Activated naive CD4-positive, alpha-beta T cell treated with anti-CD3 and anti-CD28 coated beads for 36 hours (primary cell): ENCODE results near the gene RABGGTA. TPM values are rescaled to one million over a fixed set of nuclear protein-coding genes. Genes with fewer than 3 reads are reported as not detected.

ENCODE experiments used
- CTCF ChIA-PET: fragments of 350-600 bp; sonication (Branson Sonifier 250); formaldehyde crosslinking; loops from one replicate; lab custom pipeline; 2021; ENCODE audit warnings: antibody characterized with exemption; lab: Charles Lee
- DNase-seq: peaks from one replicate; pipeline ENCODE4 v3.0.0-alpha.2; 2020
- H3K27ac Mint-ChIP-seq: one replicate; pipeline ENCODE4 v1.8.0; 2021; ENCODE audit warnings: mild to moderate bottlenecking, mixed read lengths
- H3K27me3 Mint-ChIP-seq: one replicate; pipeline ENCODE4 v1.8.0; 2021; ENCODE audit warnings: low read depth, mixed read lengths
- H3K36me3 Mint-ChIP-seq: one replicate; pipeline ENCODE4 v1.8.0; 2021; ENCODE audit warnings: low read depth, mixed read lengths
- H3K4me1 Mint-ChIP-seq: one replicate; pipeline ENCODE4 v1.8.0; 2021; ENCODE audit warnings: low read depth, mixed read lengths
- H3K4me3 Mint-ChIP-seq: one replicate; pipeline ENCODE4 v1.8.0; 2021; ENCODE audit warnings: mild to moderate bottlenecking, moderate library complexity, mixed read lengths
- H3K9me3 Mint-ChIP-seq: one replicate; pipeline ENCODE4 v1.8.0; 2021; ENCODE audit warnings: mixed read lengths
- intact Hi-C: fragments of 100-400 bp; cut with micrococcal nuclease; formaldehyde crosslinking; loops from one replicate; pipeline ENCODE4 v1.15.1; 2023
- total RNA-seq, 2 experiments: library from RNA; stranded (reverse); gene quantifications; one replicate each; pipeline ENCODE4 v1.2.3, GENCODE V29; 2021

RABGGTA gene
- total RNA-seq, 2 experiments from 2014 or later, result 74.9 to 76.2 TPM

- no peak within 1 kb of the TSS for H3K27ac Mint-ChIP-seq
- intact Hi-C loops, result no loop called here
Observed at GRCh38 chr14:24262821-24263733, 8.3 kb downstream of the RABGGTA start, which contains the start of gene TGM1. TSS of gene TGM1 (minus strand) at chr14:24263177. CDS start at chr14:24262352, 825 bp downstream.

GRCh38 chr14:24261969-24262327 is 9.4 kb downstream of the RABGGTA start:
- CTCF ChIA-PET, result interaction anchor here (0.6 to 2.1 kb wide), 5 partner anchors 9 to 46 kb away, joined by 3 to 8 read pairs (median 4); partner anchors contain the start of genes CIDEB, RABGGTA and TINF2

More at GRCh38 chr14:24262821-24263733, 8.3 kb downstream of the RABGGTA start, which contains the start of gene TGM1:
- no peaks in the 10 kb centered on the region for H3K9me3 Mint-ChIP-seq
- no peaks in the 10 kb centered on the region for H3K4me1 Mint-ChIP-seq
- DNase-seq, result no peak
- no peaks in the 10 kb centered on the region for H3K27me3 Mint-ChIP-seq
- H3K4me3 Mint-ChIP-seq, result no peak within 1 kb of the TSS
- CTCF ChIA-PET, result interaction anchor here (0.9 kb wide), 1 partner anchor 12 kb away, joined by 3 read pairs; no protein-coding TSS in a partner anchor
- peaks cover 13% of the 10 kb centered on the region for H3K36me3 Mint-ChIP-seq

GRCh38 chr14:24261256-24261968 is 10.0 kb downstream of the RABGGTA start:
- CTCF ChIA-PET, result interaction anchor here (0.6 to 2.1 kb wide), 4 partner anchors 8 to 21 kb away, joined by 3 to 8 read pairs (median 4); partner anchors contain the start of genes RABGGTA and TINF2
- H3K4me1 Mint-ChIP-seq, result no peaks in the 10 kb centered on the region
- H3K4me3 Mint-ChIP-seq, result no peak overlapping the region
- intact Hi-C loops, result no loop called here
- no peak for DNase-seq
- no peaks in the 10 kb centered on the region for H3K9me3 Mint-ChIP-seq
- peaks cover 9% of the 10 kb centered on the region for H3K36me3 Mint-ChIP-seq
- H3K27me3 Mint-ChIP-seq, result no peaks in the 10 kb centered on the region
- no peak overlapping the region for H3K27ac Mint-ChIP-seq

More at GRCh38 chr14:24261969-24262327, 9.4 kb downstream of the RABGGTA start:
- peaks cover 11% of the 10 kb centered on the region for H3K36me3 Mint-ChIP-seq
- H3K4me3 Mint-ChIP-seq, result no peak overlapping the region
- intact Hi-C loops, result no loop called here
- H3K4me1 Mint-ChIP-seq, result no peaks in the 10 kb centered on the region
- H3K27me3 Mint-ChIP-seq, result no peaks in the 10 kb centered on the region
- DNase-seq, result no peak
- H3K27ac Mint-ChIP-seq, result no peak overlapping the region
- H3K9me3 Mint-ChIP-seq, result no peaks in the 10 kb centered on the region

- Mint-ChIP-seq H3K36me3 (peaks cover 6% of the 10 kb centered on the region), H3K27ac (no peak overlapping the region), H3K9me3 (no peaks in the 10 kb centered on the region), H3K4me3 (no peak overlapping the region), H3K4me1 (no peaks in the 10 kb centered on the region), H3K27me3 (no peaks in the 10 kb centered on the region)
- no peak for DNase-seq
- CTCF ChIA-PET, result interaction anchor here (1.0 to 2.1 kb wide), 2 partner anchors 8 to 18 kb away, joined by 4 to 8 read pairs; partner anchors contain the start of gene TINF2
- intact Hi-C loops, result no loop called here
Observed at GRCh38 chr14:24260780-24261157, 10.6 kb downstream of the RABGGTA start.

GRCh38 chr14:24260026-24260779 is 11.2 kb downstream of the RABGGTA start:
- H3K4me3 Mint-ChIP-seq, result no peak overlapping the region
- no peaks in the 10 kb centered on the region for H3K27me3 Mint-ChIP-seq
- intact Hi-C loops, result no loop called here
- no peak for DNase-seq
- H3K36me3 Mint-ChIP-seq, result peaks cover 6% of the 10 kb centered on the region
- no peak overlapping the region for H3K27ac Mint-ChIP-seq
- CTCF ChIA-PET, result interaction anchor here (2.1 kb wide), 1 partner anchor 18 kb away, joined by 8 read pairs; the partner anchor contains the start of gene TINF2
- H3K9me3 Mint-ChIP-seq, result no peaks in the 10 kb centered on the region
- H3K4me1 Mint-ChIP-seq, result no peaks in the 10 kb centered on the region

- no peak for DNase-seq
- Mint-ChIP-seq H3K9me3 (no peaks in the 10 kb centered on the region), H3K27ac (no peak overlapping the region), H3K36me3 (peaks cover 6% of the 10 kb centered on the region), H3K4me3 (no peak overlapping the region), H3K4me1 (no peaks in the 10 kb centered on the region), H3K27me3 (no peaks in the 10 kb centered on the region)
- CTCF ChIA-PET, result interaction anchor here (0.5 to 1.0 kb wide), 3 partner anchors 37 to 73 kb away, joined by 3 to 4 read pairs (median 3); no protein-coding TSS in a partner anchor
- intact Hi-C loops, result no loop called here
Observed at GRCh38 chr14:24259282-24260025, 11.9 kb downstream of the RABGGTA start.

- CTCF ChIA-PET, result interaction anchor here (0.5 to 1.4 kb wide), 3 partner anchors 12 to 74 kb away, joined by 3 to 9 read pairs (median 4); no protein-coding TSS in a partner anchor
- Mint-ChIP-seq H3K4me1 (no peaks in the 10 kb centered on the region), H3K4me3 (no peak overlapping the region), H3K27me3 (no peaks in the 10 kb centered on the region), H3K9me3 (no peaks in the 10 kb centered on the region), H3K27ac (no peak overlapping the region), H3K36me3 (peaks cover 7% of the 10 kb centered on the region)
- DNase-seq, result no peak
- intact Hi-C loops, result no loop called here
Observed at GRCh38 chr14:24258548-24259265, 12.7 kb downstream of the RABGGTA start.

GRCh38 chr14:24258119-24258518 is 13.3 kb downstream of the RABGGTA start:
- Mint-ChIP-seq H3K4me1 (no peaks in the 10 kb centered on the region), H3K27me3 (no peaks in the 10 kb centered on the region), H3K27ac (no peak overlapping the region), H3K9me3 (no peaks in the 10 kb centered on the region), H3K4me3 (no peak overlapping the region), H3K36me3 (peaks cover 8% of the 10 kb centered on the region)
- no peak for DNase-seq
- CTCF ChIA-PET, result interaction anchor here (1.4 to 2.0 kb wide), 2 partner anchors 11 to 13 kb away, joined by 7 to 9 read pairs; partner anchors contain the start of gene RABGGTA
- intact Hi-C loops, result no loop called here

- Mint-ChIP-seq H3K4me3 (no peak overlapping the region), H3K36me3 (peaks cover 8% of the 10 kb centered on the region), H3K27ac (no peak overlapping the region), H3K9me3 (no peaks in the 10 kb centered on the region), H3K27me3 (no peaks in the 10 kb centered on the region), H3K4me1 (no peaks in the 10 kb centered on the region)
- intact Hi-C loops, result no loop called here
- CTCF ChIA-PET, result interaction anchor here (1.2 to 2.0 kb wide), 3 partner anchors 10 to 41 kb away, joined by 3 to 9 read pairs (median 7); partner anchors contain the start of genes MDP1 and RABGGTA
- no peak for DNase-seq
Observed at GRCh38 chr14:24256960-24257359, 14.4 kb downstream of the RABGGTA start.

- no peaks in the 10 kb centered on the region for H3K27me3 Mint-ChIP-seq
- H3K9me3 Mint-ChIP-seq, result no peaks in the 10 kb centered on the region
- intact Hi-C loops, result no loop called here
- CTCF ChIA-PET, result interaction anchor here (1.2 to 2.3 kb wide), 3 partner anchors 15 to 40 kb away, joined by 3 to 7 read pairs (median 7); partner anchors contain the start of genes MDP1 and RABGGTA
- H3K36me3 Mint-ChIP-seq, result peaks cover 8% of the 10 kb centered on the region
- H3K4me3 Mint-ChIP-seq, result no peak overlapping the region
- DNase-seq, result no peak
- no peak overlapping the region for H3K27ac Mint-ChIP-seq
- no peaks in the 10 kb centered on the region for H3K4me1 Mint-ChIP-seq
Observed at GRCh38 chr14:24255931-24256711, 15.3 kb downstream of the RABGGTA start.
